ENCODE measurements around the gene CHMP3.

The CHMP3 gene

DNA sequence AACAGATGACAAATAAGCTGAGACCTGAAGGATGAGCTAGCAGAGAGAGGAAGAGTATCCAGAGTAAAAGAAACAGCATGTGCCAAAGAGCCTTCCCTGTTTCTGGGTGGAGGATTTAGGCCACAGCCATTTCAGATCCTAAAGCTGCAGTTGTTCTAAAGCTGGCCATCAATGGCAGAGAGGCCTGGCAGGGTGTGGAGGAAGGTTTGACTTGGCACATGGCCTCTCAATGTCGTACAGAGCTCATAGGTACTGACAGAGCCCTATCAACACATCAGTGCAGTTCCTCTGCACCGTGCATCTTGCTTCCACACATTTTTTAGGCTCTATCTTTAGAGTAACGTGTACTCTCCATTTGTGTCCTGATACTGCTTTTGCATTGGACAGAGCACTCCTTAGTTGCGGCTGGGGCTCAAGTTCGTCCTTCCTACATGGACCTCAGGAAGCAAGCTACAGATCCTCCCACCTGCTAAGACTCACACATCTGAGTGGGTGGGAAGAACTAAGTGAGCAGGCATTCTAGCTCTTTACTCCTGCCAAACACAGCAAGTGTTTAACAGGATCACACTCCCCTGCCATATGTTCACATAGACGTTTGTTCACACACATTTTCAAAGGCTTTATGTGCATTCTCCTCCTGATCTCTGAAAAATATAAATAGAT lies 3.0 kb upstream of the CHMP3 start:
- H3K4me3 ChIP-seq (replicated peaks; ENCODE audit: insufficient read depth, low read length) = no peak overlapping the region
- no peak for DNase-seq (ENCODE audit: low read depth in 1 of 2, low spot score in 1 of 2)
- TF ChIP-seq GABPA (IDR thresholded peaks at IDR 0.05; ENCODE audit: low read depth) (no peak), POLR2AphosphoS5 (IDR thresholded peaks at IDR 0.05; ENCODE audit: low read depth) (no peak), SPI1 (IDR thresholded peaks at IDR 0.05; ENCODE audit: borderline replicate concordance, low read depth) (no peak)
- TF ChIP-seq, protein P1, sequence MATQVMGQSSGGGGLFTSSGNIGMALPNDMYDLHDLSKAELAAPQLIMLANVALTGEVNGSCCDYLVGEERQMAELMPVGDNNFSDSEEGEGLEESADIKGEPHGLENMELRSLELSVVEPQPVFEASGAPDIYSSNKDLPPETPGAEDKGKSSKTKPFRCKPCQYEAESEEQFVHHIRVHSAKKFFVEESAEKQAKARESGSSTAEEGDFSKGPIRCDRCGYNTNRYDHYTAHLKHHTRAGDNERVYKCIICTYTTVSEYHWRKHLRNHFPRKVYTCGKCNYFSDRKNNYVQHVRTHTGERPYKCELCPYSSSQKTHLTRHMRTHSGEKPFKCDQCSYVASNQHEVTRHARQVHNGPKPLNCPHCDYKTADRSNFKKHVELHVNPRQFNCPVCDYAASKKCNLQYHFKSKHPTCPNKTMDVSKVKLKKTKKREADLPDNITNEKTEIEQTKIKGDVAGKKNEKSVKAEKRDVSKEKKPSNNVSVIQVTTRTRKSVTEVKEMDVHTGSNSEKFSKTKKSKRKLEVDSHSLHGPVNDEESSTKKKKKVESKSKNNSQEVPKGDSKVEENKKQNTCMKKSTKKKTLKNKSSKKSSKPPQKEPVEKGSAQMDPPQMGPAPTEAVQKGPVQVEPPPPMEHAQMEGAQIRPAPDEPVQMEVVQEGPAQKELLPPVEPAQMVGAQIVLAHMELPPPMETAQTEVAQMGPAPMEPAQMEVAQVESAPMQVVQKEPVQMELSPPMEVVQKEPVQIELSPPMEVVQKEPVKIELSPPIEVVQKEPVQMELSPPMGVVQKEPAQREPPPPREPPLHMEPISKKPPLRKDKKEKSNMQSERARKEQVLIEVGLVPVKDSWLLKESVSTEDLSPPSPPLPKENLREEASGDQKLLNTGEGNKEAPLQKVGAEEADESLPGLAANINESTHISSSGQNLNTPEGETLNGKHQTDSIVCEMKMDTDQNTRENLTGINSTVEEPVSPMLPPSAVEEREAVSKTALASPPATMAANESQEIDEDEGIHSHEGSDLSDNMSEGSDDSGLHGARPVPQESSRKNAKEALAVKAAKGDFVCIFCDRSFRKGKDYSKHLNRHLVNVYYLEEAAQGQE (IDR thresholded peaks at IDR 0.05; ENCODE audit: insufficient replicate concordance, low read depth) = no peak
- TF ChIP-seq, protein P2, sequence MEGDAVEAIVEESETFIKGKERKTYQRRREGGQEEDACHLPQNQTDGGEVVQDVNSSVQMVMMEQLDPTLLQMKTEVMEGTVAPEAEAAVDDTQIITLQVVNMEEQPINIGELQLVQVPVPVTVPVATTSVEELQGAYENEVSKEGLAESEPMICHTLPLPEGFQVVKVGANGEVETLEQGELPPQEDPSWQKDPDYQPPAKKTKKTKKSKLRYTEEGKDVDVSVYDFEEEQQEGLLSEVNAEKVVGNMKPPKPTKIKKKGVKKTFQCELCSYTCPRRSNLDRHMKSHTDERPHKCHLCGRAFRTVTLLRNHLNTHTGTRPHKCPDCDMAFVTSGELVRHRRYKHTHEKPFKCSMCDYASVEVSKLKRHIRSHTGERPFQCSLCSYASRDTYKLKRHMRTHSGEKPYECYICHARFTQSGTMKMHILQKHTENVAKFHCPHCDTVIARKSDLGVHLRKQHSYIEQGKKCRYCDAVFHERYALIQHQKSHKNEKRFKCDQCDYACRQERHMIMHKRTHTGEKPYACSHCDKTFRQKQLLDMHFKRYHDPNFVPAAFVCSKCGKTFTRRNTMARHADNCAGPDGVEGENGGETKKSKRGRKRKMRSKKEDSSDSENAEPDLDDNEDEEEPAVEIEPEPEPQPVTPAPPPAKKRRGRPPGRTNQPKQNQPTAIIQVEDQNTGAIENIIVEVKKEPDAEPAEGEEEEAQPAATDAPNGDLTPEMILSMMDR (IDR thresholded peaks at IDR 0.05; ENCODE audit: insufficient read depth, low read length) = no peak
- no peaks in the 10 kb centered on the region for H3K27me3 ChIP-seq (ENCODE audit: insufficient read depth, poor library complexity, severe bottlenecking)
- no peak overlapping the region for H3K27ac ChIP-seq (replicated peaks)

DNA sequence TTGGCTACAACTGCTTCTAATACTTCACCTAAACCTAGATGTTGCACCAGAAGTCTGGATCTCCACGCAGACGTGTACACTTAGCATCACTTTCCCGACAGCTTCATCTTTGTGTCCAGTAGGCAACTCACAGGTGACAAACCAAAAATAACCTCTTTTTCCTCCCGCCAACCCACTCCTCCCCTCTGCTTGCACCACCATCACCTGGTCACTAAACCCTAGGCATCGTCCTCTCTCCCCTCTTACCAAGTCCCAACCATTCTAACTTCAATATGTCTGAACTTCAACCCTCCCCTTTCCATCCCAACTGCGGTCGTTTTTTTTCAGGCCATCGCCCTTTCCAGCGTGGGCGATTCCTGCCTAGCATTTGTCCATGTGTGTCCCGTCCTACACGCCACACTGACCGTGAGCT lies 413 bp upstream of the CHMP3 start:
- no peaks in the 10 kb centered on the region for H3K27me3 ChIP-seq (ENCODE audit: insufficient read depth, poor library complexity, severe bottlenecking)
- H3K27ac ChIP-seq (replicated peaks) = peak overlapping the region; percentile 100
- DNase-seq (ENCODE audit: low read depth in 1 of 2, low spot score in 1 of 2) = no peak
- H3K4me3 ChIP-seq (replicated peaks; ENCODE audit: insufficient read depth, low read length) = no peak overlapping the region
- TF ChIP-seq, protein P1 (IDR thresholded peaks at IDR 0.05; ENCODE audit: insufficient replicate concordance, low read depth) = no peak
- TF ChIP-seq, protein P2 (IDR thresholded peaks at IDR 0.05; ENCODE audit: insufficient read depth, low read length) = no peak
- TF ChIP-seq GABPA (IDR thresholded peaks at IDR 0.05; ENCODE audit: low read depth) (no peak), POLR2AphosphoS5 (IDR thresholded peaks at IDR 0.05; ENCODE audit: low read depth) (no peak), SPI1 (IDR thresholded peaks at IDR 0.05; ENCODE audit: borderline replicate concordance, low read depth) (no peak)

DNA sequence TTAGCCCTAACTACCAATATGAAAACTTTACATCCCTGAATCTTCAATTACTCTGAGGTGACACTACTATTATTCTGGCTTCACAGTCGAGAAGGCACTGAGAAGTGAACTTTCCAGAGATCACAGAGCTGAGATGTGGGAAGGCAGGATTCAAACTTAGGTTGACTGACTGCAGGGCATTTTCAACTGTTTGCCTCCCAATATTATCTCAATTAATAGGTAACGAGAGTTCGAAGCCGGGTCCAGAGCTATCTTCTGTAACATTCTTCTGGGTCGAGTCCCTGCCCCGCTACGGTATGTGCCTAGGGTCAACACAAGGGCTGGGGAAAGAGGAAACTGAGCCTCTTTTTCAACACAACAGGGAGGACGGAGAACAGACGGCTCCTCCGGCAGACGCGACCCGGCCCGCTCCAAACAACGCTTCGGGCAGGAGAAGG lies 740 bp downstream of the CHMP3 start:
- TF ChIP-seq SPI1 (IDR thresholded peaks at IDR 0.05; ENCODE audit: borderline replicate concordance, low read depth) = no peak
- no peak for TF ChIP-seq GABPA (IDR thresholded peaks at IDR 0.05; ENCODE audit: low read depth)
- no peak for TF ChIP-seq POLR2AphosphoS5 (IDR thresholded peaks at IDR 0.05; ENCODE audit: low read depth)
- TF ChIP-seq, protein P2 (IDR thresholded peaks at IDR 0.05; ENCODE audit: insufficient read depth, low read length) = no peak
- TF ChIP-seq, protein P1 (IDR thresholded peaks at IDR 0.05; ENCODE audit: insufficient replicate concordance, low read depth) = no peak
- Histone ChIP-seq H3K4me3 (replicated peaks; ENCODE audit: insufficient read depth, low read length) (peak overlapping the region; percentile 74), H3K27ac (replicated peaks) (peak overlapping the region; percentile 100), H3K27me3 (ENCODE audit: insufficient read depth, poor library complexity, severe bottlenecking) (no peaks in the 10 kb centered on the region)
- DNase-seq (ENCODE audit: low read depth in 1 of 2, low spot score in 1 of 2) = peak in 1 of 2 experiments; percentile 57

Measured in HL-60 (cell line).